Lower lobe of right lung (tissue), 2 donors: ENCODE data around the gene GLDC. TPM values are rescaled to one million over a fixed set of nuclear protein-coding genes. Genes with fewer than 3 reads are reported as not detected.
A peak's percentile ranks its signal among the peaks of the same experiment; 100 is the strongest.
"Not testable (repeated sequence)": the region's sequence is repeated elsewhere in the genome, so short reads cannot be mapped to it uniquely, and the experiment has no call there.

ENCODE experiments used
- ATAC-seq, 2 donors: fragments of 200-7000 bp; cut with Tn5 transposase; one replicate each; pipeline ENCODE4 v1.9.1; 2020 to 2022; ENCODE audit warnings: mild to moderate bottlenecking in 2 of 2, moderate library complexity in 2 of 2
- DNase-seq: peaks from one replicate; pipeline ENCODE4 v3.0.0-alpha.2; 2020
- H3K27ac ChIP-seq: fragments of 200-600 bp; one replicate; pipeline ENCODE4 v1.8.0; 2022
- H3K27me3 ChIP-seq: fragments of 200-600 bp; one replicate; pipeline ENCODE4 v1.8.0; 2022; ENCODE audit warnings: low read depth
- H3K36me3 ChIP-seq: fragments of 200-600 bp; one replicate; pipeline ENCODE4 v1.8.0; 2022; ENCODE audit warnings: mild to moderate bottlenecking
- H3K4me1 ChIP-seq: fragments of 200-600 bp; one replicate; pipeline ENCODE4 v1.8.0; 2022
- H3K4me3 ChIP-seq: fragments of 200-600 bp; one replicate; pipeline ENCODE4 v1.8.0; 2022; ENCODE audit warnings: mild to moderate bottlenecking
- H3K9me3 ChIP-seq: fragments of 200-600 bp; one replicate; pipeline ENCODE4 v1.8.0; 2022
- intact Hi-C: fragments of 100-400 bp; cut with DNase I; formaldehyde crosslinking; loops from one replicate; pipeline ENCODE4 v1.11.0; 2022
- total RNA-seq: library from RNA; stranded (reverse); fragmentation: NEBNext Ultra II Directional; extraction: Animal tissue kit (Norgen Biotek cat#: 25700); gene quantifications from one replicate; pipeline ENCODE4 v1.2.1, GENCODE V29; 2021
- TF ChIP-seq, protein P1 (sequence below): fragments of 200-600 bp; IDR thresholded peaks from one replicate; pipeline ENCODE4 v1.8.0; 2022; ENCODE audit warnings: antibody characterized with exemption, mild to moderate bottlenecking
- donor health status: DM: no; HTN: yes; CAD: no; lungs with severe emphysema.

GLDC gene
- total RNA-seq, 1 donor from 2014 or later: 0.77 TPM

DNA sequence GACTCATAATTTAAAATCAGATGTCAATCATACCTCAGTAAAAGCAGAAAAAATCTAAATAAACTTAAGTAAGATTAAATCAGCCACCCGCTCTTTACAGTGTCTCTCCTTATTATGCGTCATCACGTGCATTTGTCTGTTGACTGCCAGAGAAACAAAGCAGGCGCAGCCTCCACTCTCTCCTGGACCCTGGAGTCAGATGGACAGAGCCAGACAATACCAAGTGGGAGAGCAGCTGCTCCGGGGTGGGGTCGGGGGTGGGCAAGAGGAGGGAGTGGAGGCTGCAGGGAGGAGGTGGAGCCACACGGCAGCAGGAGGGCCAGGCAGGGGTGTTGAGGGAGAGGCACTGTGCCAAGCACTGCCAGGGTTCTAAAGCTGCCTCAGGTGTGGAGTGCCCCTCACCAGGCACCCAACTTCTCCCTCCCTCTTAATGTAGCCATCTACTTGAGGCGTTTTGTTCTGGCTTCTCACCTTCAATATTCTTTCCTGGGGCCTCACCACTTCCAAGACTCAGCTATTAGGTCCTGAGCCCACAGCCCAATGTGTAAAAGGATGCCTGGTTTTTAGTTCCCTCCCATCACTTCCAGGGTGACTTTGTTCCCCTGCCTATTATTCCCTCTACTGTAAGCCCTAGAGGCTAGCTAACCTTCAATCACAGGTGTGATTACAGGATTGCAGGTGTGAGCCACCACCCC lies 96.3 kb downstream of the GLDC start:
- DNase-seq (no peak), ATAC-seq (no peak)
- H3K27ac ChIP-seq: no peak overlapping the region
- TF ChIP-seq, protein P1, sequence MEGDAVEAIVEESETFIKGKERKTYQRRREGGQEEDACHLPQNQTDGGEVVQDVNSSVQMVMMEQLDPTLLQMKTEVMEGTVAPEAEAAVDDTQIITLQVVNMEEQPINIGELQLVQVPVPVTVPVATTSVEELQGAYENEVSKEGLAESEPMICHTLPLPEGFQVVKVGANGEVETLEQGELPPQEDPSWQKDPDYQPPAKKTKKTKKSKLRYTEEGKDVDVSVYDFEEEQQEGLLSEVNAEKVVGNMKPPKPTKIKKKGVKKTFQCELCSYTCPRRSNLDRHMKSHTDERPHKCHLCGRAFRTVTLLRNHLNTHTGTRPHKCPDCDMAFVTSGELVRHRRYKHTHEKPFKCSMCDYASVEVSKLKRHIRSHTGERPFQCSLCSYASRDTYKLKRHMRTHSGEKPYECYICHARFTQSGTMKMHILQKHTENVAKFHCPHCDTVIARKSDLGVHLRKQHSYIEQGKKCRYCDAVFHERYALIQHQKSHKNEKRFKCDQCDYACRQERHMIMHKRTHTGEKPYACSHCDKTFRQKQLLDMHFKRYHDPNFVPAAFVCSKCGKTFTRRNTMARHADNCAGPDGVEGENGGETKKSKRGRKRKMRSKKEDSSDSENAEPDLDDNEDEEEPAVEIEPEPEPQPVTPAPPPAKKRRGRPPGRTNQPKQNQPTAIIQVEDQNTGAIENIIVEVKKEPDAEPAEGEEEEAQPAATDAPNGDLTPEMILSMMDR: no peak
- no peak overlapping the region for H3K4me3 ChIP-seq
- H3K9me3 ChIP-seq: no peaks in the 10 kb centered on the region
- H3K36me3 ChIP-seq: no peaks in the 10 kb centered on the region
- no peaks in the 10 kb centered on the region for H3K27me3 ChIP-seq
- no peaks in the 10 kb centered on the region for H3K4me1 ChIP-seq
- intact Hi-C loops: no loop called here

DNA sequence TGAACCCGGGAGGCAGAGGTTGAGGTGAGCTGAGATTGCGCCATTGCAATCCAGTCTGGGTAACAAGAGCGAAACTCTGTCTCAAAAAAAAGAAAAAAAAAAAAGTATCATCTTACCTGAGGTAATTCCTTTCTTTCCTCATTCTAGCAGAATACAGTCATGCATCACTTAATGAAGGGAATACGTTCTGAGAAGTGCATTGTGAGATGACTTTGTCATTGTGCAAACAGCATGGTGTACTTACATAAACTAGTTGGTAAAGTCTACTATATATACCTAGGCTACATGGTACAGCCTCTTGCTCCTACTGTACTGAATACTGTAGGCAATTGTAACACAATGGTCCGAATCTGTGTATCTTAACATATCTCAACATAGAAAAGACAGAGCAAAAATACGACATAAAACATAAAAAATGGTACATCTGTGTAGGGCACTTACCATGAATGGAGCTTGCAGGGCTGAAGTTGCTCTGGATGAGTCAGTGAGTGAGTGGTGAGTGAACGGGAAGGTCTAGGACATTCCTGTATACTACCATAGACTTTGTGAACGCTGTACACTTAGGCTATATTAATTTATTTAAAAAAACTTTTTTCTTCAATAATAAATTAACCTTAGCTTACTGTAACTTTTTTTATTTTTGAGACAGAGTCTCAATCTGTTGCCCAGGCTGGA lies 100.4 kb downstream of the GLDC start:
- no peak for DNase-seq
- Histone ChIP-seq H3K36me3 (no peaks in the 10 kb centered on the region), H3K9me3 (no peaks in the 10 kb centered on the region), H3K27ac (no peak overlapping the region), H3K4me3 (no peak overlapping the region), H3K4me1 (no peaks in the 10 kb centered on the region), H3K27me3 (no peaks in the 10 kb centered on the region)
- peak in 1 of 2 donors; percentile 48 for ATAC-seq
- intact Hi-C loops: no loop called here
- TF ChIP-seq, protein P1: no peak

DNA sequence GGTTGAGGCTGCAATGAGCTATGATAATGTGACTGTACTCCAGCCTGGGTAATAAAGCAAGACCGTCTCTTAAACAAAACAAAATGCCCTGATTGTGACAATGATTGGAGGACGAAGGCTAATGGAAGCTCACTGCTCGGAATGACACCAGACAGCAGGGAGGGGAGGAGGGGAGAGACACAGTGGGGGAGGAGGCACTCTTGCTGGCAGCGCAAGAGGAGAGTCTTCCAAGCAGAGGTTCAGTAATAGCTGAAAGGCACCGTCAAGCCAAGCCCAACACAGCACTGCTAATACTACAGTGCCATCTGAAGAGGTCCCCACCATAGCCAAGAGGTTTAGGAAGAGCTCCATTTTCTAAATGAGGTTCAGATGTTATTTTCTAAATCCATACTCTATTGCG lies 102.3 kb downstream of the GLDC start:
- no peak overlapping the region for H3K4me3 ChIP-seq
- no peak for DNase-seq
- H3K27ac ChIP-seq: no peak overlapping the region
- ATAC-seq: no peak
- H3K36me3 ChIP-seq: no peaks in the 10 kb centered on the region
- no peaks in the 10 kb centered on the region for H3K27me3 ChIP-seq
- no peaks in the 10 kb centered on the region for H3K4me1 ChIP-seq
- TF ChIP-seq, protein P1: no peak
- intact Hi-C loops: no loop called here
- no peaks in the 10 kb centered on the region for H3K9me3 ChIP-seq

DNA sequence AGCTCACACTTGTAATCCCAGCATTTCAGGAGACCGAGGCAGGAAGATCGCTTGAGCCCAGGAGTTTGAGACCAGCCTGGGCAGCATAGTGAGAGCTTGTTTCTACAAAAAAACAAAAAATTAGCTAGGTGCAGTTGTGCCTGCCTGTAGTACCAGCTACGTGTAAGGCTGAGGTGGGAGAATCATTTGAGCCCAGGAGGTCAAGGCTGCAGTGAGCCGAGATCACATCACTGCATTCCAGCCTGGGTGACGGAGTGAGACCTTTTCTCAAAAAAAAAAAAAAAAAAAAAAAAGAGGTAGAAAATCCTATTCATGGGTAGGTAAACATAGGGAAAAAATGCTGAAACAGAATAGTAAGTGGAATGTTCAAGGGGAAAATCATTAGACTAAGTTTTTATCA lies 102.9 kb downstream of the GLDC start:
- H3K4me1 ChIP-seq, DNase-seq, H3K27me3 ChIP-seq, H3K9me3 ChIP-seq, intact Hi-C loops, H3K36me3 ChIP-seq, H3K4me3 ChIP-seq, ATAC-seq, H3K27ac ChIP-seq: not testable (repeated sequence)

DNA sequence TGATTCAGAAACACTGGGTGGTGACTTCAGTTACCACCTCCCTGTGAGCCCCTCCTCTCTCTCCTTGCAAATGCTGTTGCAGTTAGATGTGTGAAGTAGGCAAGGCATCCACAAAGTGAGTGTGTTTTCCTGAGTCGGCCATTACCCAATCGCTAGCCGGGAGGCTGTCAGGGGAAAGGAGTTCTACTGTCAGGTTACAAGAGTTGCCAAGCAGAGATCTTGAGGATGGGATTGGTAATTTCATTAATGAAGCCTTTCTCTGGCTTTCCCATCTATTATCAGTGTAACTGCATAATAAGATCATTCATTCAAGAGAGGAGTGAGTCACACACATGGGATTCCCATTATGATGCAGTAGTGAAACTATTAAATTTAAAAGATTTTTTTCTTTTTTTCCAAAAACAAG lies 106.9 kb downstream of the GLDC start:
- ATAC-seq (no peak), DNase-seq (no peak)
- Histone ChIP-seq H3K4me3 (no peak overlapping the region), H3K27ac (no peak overlapping the region), H3K4me1 (no peaks in the 10 kb centered on the region), H3K27me3 (no peaks in the 10 kb centered on the region), H3K9me3 (no peaks in the 10 kb centered on the region), H3K36me3 (no peaks in the 10 kb centered on the region)
- intact Hi-C loops: no loop called here
- TF ChIP-seq, protein P1: no peak

DNA sequence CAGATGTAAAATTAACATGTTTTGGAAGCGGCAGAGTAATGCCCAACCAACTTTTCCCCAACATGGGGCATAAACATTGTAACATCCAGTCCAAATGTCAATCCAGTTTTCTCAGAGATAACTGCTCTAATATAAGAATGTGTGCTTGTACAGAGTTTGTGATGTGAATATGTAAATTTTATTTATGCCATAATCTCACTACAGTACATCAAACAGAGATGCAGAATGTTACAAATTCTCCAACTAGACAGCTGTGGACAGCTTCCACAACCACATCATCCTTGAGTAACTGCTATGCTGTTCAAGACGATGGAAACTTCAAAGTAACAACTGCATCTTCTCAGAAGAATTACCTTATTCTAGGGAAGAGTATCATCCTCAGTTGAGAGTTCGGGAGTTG lies 109.9 kb downstream of the GLDC start:
- DNase-seq (no peak), ATAC-seq (no peak)
- Histone ChIP-seq H3K4me3 (no peak overlapping the region), H3K27ac (no peak overlapping the region), H3K9me3 (no peaks in the 10 kb centered on the region), H3K36me3 (no peaks in the 10 kb centered on the region), H3K27me3 (no peaks in the 10 kb centered on the region), H3K4me1 (no peaks in the 10 kb centered on the region)
- TF ChIP-seq, protein P1: no peak
- intact Hi-C loops: no loop called here
